ENCODE data around the gene GCK.

Gene GCK

GRCh38 chr7:44151956-44152355 lies 37.3 kb downstream of the GCK start:
- no peaks in the 10 kb centered on the region for H3K9me3 Mint-ChIP-seq
- H3K27me3 Mint-ChIP-seq = no peaks in the 10 kb centered on the region
- H3K4me3 Mint-ChIP-seq = no peak overlapping the region
- ATAC-seq (replicated peaks; ENCODE audit: extremely low read depth, poor library complexity, severe bottlenecking) (no peak), DNase-seq (ENCODE audit: low spot score in 2 of 2) (no peak)
- H3K4me1 Mint-ChIP-seq = no peaks in the 10 kb centered on the region
- H3K36me3 Mint-ChIP-seq (ENCODE audit: insufficient read depth) = no peaks in the 10 kb centered on the region
- H3K27ac Mint-ChIP-seq (ENCODE audit: low read depth) = no peak overlapping the region

GRCh38 chr7:44150966-44151941 lies 38.0 kb downstream of the GCK start:
- Mint-ChIP-seq H3K36me3 (ENCODE audit: insufficient read depth) (no peaks in the 10 kb centered on the region), H3K27ac (ENCODE audit: low read depth) (no peak overlapping the region), H3K27me3 (no peaks in the 10 kb centered on the region), H3K4me3 (no peak overlapping the region), H3K9me3 (no peaks in the 10 kb centered on the region), H3K4me1 (no peaks in the 10 kb centered on the region)
- DNase-seq (ENCODE audit: low spot score in 2 of 2) (no peak), ATAC-seq (replicated peaks; ENCODE audit: extremely low read depth, poor library complexity, severe bottlenecking) (no peak)

- no peak for DNase-seq (ENCODE audit: low spot score in 2 of 2)
- Mint-ChIP-seq H3K4me1 (no peaks in the 10 kb centered on the region), H3K27ac (ENCODE audit: low read depth) (no peak overlapping the region), H3K36me3 (ENCODE audit: insufficient read depth) (no peaks in the 10 kb centered on the region), H3K9me3 (no peaks in the 10 kb centered on the region), H3K4me3 (no peak overlapping the region), H3K27me3 (peaks cover 4% of the 10 kb centered on the region)
- no peak for ATAC-seq (replicated peaks; ENCODE audit: extremely low read depth, poor library complexity, severe bottlenecking)
Observed at GRCh38 chr7:44150466-44150832, 38.8 kb downstream of the GCK start.

GRCh38 chr7:44149571-44150465 lies 39.4 kb downstream of the GCK start:
- Mint-ChIP-seq H3K4me1 (no peaks in the 10 kb centered on the region), H3K36me3 (ENCODE audit: insufficient read depth) (no peaks in the 10 kb centered on the region), H3K27ac (ENCODE audit: low read depth) (no peak overlapping the region), H3K9me3 (no peaks in the 10 kb centered on the region), H3K27me3 (peaks cover 10% of the 10 kb centered on the region), H3K4me3 (no peak overlapping the region)
- ATAC-seq (replicated peaks; ENCODE audit: extremely low read depth, poor library complexity, severe bottlenecking) = no peak
- no peak for DNase-seq (ENCODE audit: low spot score in 2 of 2)

GRCh38 chr7:44148961-44149536 lies 40.2 kb downstream of the GCK start:
- DNase-seq (ENCODE audit: low spot score in 2 of 2) = no peak
- Mint-ChIP-seq H3K9me3 (no peaks in the 10 kb centered on the region), H3K4me1 (no peaks in the 10 kb centered on the region), H3K4me3 (no peak overlapping the region), H3K27me3 (peaks cover 13% of the 10 kb centered on the region), H3K36me3 (ENCODE audit: insufficient read depth) (no peaks in the 10 kb centered on the region), H3K27ac (ENCODE audit: low read depth) (no peak overlapping the region)
- no peak for ATAC-seq (replicated peaks; ENCODE audit: extremely low read depth, poor library complexity, severe bottlenecking)

- no peaks in the 10 kb centered on the region for H3K9me3 Mint-ChIP-seq
- H3K27ac Mint-ChIP-seq (ENCODE audit: low read depth) = no peak overlapping the region
- peaks cover 13% of the 10 kb centered on the region for H3K27me3 Mint-ChIP-seq
- H3K4me3 Mint-ChIP-seq = no peak overlapping the region
- ATAC-seq (replicated peaks; ENCODE audit: extremely low read depth, poor library complexity, severe bottlenecking) = no peak
- no peak for DNase-seq (ENCODE audit: low spot score in 2 of 2)
- no peaks in the 10 kb centered on the region for H3K36me3 Mint-ChIP-seq (ENCODE audit: insufficient read depth)
- no peaks in the 10 kb centered on the region for H3K4me1 Mint-ChIP-seq
Observed at GRCh38 chr7:44148166-44148565, 41.1 kb downstream of the GCK start.

GRCh38 chr7:44147026-44147991 lies 41.9 kb downstream of the GCK start:
- H3K27me3 Mint-ChIP-seq = peaks cover 13% of the 10 kb centered on the region
- no peaks in the 10 kb centered on the region for H3K9me3 Mint-ChIP-seq
- H3K4me3 Mint-ChIP-seq = peak overlapping the region; percentile 32
- H3K36me3 Mint-ChIP-seq (ENCODE audit: insufficient read depth) = no peaks in the 10 kb centered on the region
- no peak for DNase-seq (ENCODE audit: low spot score in 2 of 2)
- no peaks in the 10 kb centered on the region for H3K4me1 Mint-ChIP-seq
- no peak for ATAC-seq (replicated peaks; ENCODE audit: extremely low read depth, poor library complexity, severe bottlenecking)
- H3K27ac Mint-ChIP-seq (ENCODE audit: low read depth) = no peak overlapping the region

GRCh38 chr7:44145969-44146911 lies 43.0 kb downstream of the GCK start:
- H3K9me3 Mint-ChIP-seq = no peaks in the 10 kb centered on the region
- H3K27me3 Mint-ChIP-seq = peaks cover 13% of the 10 kb centered on the region
- H3K27ac Mint-ChIP-seq (ENCODE audit: low read depth) = no peak overlapping the region
- peak; percentile 24 for ATAC-seq (replicated peaks; ENCODE audit: extremely low read depth, poor library complexity, severe bottlenecking)
- no peaks in the 10 kb centered on the region for H3K4me1 Mint-ChIP-seq
- H3K36me3 Mint-ChIP-seq (ENCODE audit: insufficient read depth) = no peaks in the 10 kb centered on the region
- DNase-seq (ENCODE audit: low spot score in 2 of 2) = no peak
- H3K4me3 Mint-ChIP-seq = peak overlapping the region; percentile 54

- H3K9me3 Mint-ChIP-seq = no peaks in the 10 kb centered on the region
- peak; percentile 43 for ATAC-seq (replicated peaks; ENCODE audit: extremely low read depth, poor library complexity, severe bottlenecking)
- H3K4me3 Mint-ChIP-seq = peak overlapping the region; percentile 54
- peaks cover 13% of the 10 kb centered on the region for H3K27me3 Mint-ChIP-seq
- DNase-seq (ENCODE audit: low spot score in 2 of 2) = no peak
- no peaks in the 10 kb centered on the region for H3K36me3 Mint-ChIP-seq (ENCODE audit: insufficient read depth)
- H3K4me1 Mint-ChIP-seq = no peaks in the 10 kb centered on the region
- no peak overlapping the region for H3K27ac Mint-ChIP-seq (ENCODE audit: low read depth)
Observed at GRCh38 chr7:44145479-44145968, 43.7 kb downstream of the GCK start.

- Mint-ChIP-seq H3K27ac (ENCODE audit: low read depth) (no peak overlapping the region), H3K4me1 (no peaks in the 10 kb centered on the region), H3K9me3 (no peaks in the 10 kb centered on the region), H3K36me3 (ENCODE audit: insufficient read depth) (no peaks in the 10 kb centered on the region), H3K4me3 (peak overlapping the region; percentile 54), H3K27me3 (peaks cover 17% of the 10 kb centered on the region)
- no peak for ATAC-seq (replicated peaks; ENCODE audit: extremely low read depth, poor library complexity, severe bottlenecking)
- no peak for DNase-seq (ENCODE audit: low spot score in 2 of 2)
Observed at GRCh38 chr7:44144968-44145478, 44.2 kb downstream of the GCK start.
